HG02970 (cell line): Measurements from ENCODE around the gene TPD52L2.
"Not testable (repeated sequence)": the region's sequence is repeated elsewhere in the genome, so short reads cannot be mapped to it uniquely, and the experiment has no call there.

Source experiments
- ATAC-seq: cut with Tn5 transposase; IDR thresholded peaks from one replicate; pipeline ENCODE4 v1.9.1; 2021; ENCODE audit warnings: mild to moderate bottlenecking, moderate library complexity, moderate number of reproducible peaks; ENCODE audit not compliant: unreplicated experiment, low FRiP score

TPD52L2 gene

GRCh38 chr20:63894358-63895201 is 29.5 kb downstream of the TPD52L2 start, which contains the start of gene DNAJC5:
Gene DNAJC5, plus strand, starts transcription at chr20:63895126. Its CDS starts 33,220 bp downstream, at chr20:63928346.
- ATAC-seq = peak; percentile 79

GRCh38 chr20:63895202-63895951 is 30.3 kb downstream of the TPD52L2 start:
- no peak for ATAC-seq

GRCh38 chr20:63895952-63896263 is 30.8 kb downstream of the TPD52L2 start:
- ATAC-seq = no peak

GRCh38 chr20:63896264-63897105 is 31.4 kb downstream of the TPD52L2 start:
- ATAC-seq = no peak

GRCh38 chr20:63897978-63898561 is 33.0 kb downstream of the TPD52L2 start:
- no peak for ATAC-seq

- no peak for ATAC-seq
These were observed 34.0 kb downstream of the TPD52L2 start for GRCh38 chr20:63898882-63899558.

DNA sequence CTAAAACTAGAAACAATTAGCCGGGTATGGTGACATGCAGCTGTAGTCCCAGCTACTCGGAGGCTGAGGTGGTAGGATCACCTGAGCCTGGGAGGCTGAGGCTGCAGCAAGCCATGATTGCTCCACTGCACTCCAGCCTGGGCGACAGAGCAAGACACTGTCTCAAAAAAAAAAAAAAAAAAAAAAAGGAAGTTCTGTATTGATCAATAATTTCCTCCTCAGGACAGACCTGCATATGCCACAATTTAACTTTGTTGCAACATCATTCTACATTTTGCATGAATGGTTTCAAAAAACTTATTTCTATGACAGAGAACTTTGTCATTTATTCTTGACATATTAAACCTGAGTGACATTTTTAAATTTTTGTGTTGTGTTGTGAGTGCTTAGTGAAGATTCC is 35.3 kb downstream of the TPD52L2 start:
- no peak for ATAC-seq

GRCh38 chr20:63903796-63904561 is 38.9 kb downstream of the TPD52L2 start:
- no peak for ATAC-seq

GRCh38 chr20:63908008-63908682 is 43.1 kb downstream of the TPD52L2 start:
- ATAC-seq = no peak

DNA sequence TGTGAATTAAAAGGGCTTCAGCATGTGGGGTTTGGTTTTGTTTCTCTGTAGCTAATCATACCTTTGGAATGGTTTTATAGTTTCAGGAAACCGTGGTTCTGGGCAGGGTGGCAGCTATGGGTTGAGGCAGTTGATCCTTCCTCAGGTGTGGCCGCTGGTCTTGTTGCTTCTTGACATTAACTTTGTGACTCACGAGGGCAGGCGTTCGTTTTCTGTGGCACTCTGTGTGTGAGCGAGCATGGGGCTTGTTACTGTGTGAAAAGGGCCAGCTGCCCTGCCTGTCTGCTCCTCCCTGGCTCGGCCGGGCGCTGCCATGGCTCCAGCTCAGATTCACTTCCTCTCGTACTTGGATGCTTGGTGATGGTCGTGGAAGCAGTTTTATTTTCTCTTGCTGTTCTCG is 46.1 kb downstream of the TPD52L2 start:
- ATAC-seq = no peak

- ATAC-seq = no peak
These were observed 48.7 kb downstream of the TPD52L2 start for GRCh38 chr20:63913768-63914167.

- no peak for ATAC-seq
These were observed 50.4 kb downstream of the TPD52L2 start for GRCh38 chr20:63915471-63915870.

DNA sequence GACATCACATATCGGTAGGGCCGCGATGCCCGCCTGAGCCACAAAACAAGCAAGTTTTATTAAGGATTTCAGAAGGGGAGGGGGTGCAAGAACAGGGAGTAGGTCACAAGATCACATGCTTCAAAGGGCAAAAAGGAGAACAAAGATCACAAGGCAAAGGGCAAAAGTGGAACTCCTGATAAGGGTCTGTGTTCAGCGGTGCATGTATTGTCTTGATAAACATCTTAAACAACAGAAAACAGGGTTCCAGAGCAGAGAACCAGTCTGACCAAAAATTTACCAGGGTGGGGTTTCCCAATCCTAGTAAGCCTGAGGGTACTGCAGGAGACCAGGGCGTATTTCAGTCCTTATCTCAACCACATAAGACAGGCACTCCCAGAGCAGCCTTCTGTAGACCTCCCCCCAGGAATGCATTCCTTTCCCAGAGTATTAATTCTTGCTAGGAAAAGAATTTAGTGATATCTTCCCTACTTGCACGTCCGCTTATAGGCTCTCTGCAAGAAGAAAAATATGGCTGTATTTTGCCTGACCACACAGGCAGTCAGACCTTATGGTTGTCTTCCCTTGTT is 51.4 kb downstream of the TPD52L2 start:
- ATAC-seq = not testable (repeated sequence)

DNA sequence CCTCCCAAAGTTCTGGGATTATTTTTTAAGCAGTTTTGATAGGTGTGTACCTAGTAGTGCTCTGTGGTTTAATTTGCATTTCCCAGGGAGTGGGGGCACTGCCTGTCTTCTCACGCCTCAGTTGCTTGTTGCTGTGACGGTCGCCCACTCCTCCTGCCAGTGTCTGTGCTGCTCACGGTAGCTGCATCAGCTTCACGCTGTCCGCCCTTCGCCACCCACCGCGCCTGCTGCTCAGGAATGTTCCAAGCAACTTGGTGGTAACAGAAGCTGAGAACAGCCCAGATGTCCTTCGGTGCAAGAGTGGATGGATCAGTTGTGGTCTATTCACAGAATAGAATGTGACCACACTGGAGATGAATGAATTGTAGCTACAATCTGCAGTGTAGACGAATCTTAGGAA is 52.7 kb downstream of the TPD52L2 start:
- no peak for ATAC-seq

- ATAC-seq = no peak
These were observed 54.1 kb downstream of the TPD52L2 start for GRCh38 chr20:63919130-63919529.

- no peak for ATAC-seq
These were observed 55.2 kb downstream of the TPD52L2 start for GRCh38 chr20:63920226-63920625.

DNA sequence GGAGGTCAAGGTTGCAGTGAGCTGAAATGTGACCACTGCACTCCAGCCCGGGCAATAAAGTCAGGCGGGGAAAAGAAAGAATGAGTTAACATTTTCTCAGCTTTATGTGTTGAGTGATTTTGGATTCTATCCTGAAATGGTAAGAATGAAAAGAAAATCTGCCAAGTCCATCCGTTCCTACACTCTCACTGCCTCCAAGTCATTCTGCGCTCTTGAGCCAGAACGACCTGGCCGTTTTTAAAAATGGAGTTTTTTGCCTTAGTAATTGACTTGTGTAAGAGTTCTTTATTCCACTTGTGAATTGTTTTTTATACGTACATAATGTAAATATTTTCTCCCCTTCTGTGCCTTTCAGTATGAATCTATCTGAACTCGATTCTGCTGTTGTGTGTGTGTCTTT is 58.6 kb downstream of the TPD52L2 start:
- no peak for ATAC-seq

- no peak for ATAC-seq
These were observed 59.2 kb downstream of the TPD52L2 start for GRCh38 chr20:63924241-63924640.
